ENCODE data around the gene SLC25A38. TPM values are rescaled to one million over a fixed set of nuclear protein-coding genes. Genes with fewer than 3 reads are reported as not detected.

Gene SLC25A38
- total RNA-seq, 4 donors from 2014 or later = 20.3 to 45.7 (median 36.1) TPM

GRCh38 chr3:39339086-39339485, 44.1 kb upstream of the SLC25A38 start:
- intact Hi-C loops (cut with DNase I) = no loop called here
- Histone ChIP-seq H3K4me1 (no peaks in the 10 kb centered on the region), H3K9me3 (no peaks in the 10 kb centered on the region), H3K4me3 (no peak overlapping the region), H3K27me3 (no peaks in the 10 kb centered on the region), H3K36me3 (no peaks in the 10 kb centered on the region), H3K27ac (replicated peaks in 1 of 4) (no peak overlapping the region)
- TF ChIP-seq POLR2AphosphoS5 (IDR thresholded peaks at IDR 0.05) (no peak), CTCF (IDR thresholded peaks at IDR 0.05) (no peak), POLR2A (IDR thresholded peaks at IDR 0.05; ENCODE audit: low read depth) (no peak), EP300 (IDR thresholded peaks at IDR 0.05) (no peak)
- WGBS = 86% methylated on average over 1 of the region's 1 CpG
- no peak for DNase-seq (ENCODE audit: extremely low spot score)

GRCh38 chr3:39343076-39343717, 40.0 kb upstream of the SLC25A38 start:
- no peak for TF ChIP-seq POLR2A (IDR thresholded peaks at IDR 0.05; ENCODE audit: low read depth)
- no peak for TF ChIP-seq POLR2AphosphoS5 (IDR thresholded peaks at IDR 0.05)
- no peak for TF ChIP-seq EP300 (IDR thresholded peaks at IDR 0.05)
- TF ChIP-seq CTCF (IDR thresholded peaks at IDR 0.05) = no peak
- no peak overlapping the region for H3K27ac ChIP-seq (replicated peaks in 1 of 4)
- no peak overlapping the region for H3K4me3 ChIP-seq
- intact Hi-C loops (cut with DNase I) = no loop called here
- no peak for DNase-seq (ENCODE audit: extremely low spot score)
- WGBS = 88% methylated on average over 1 of the region's 1 CpG
- H3K36me3 ChIP-seq = no peaks in the 10 kb centered on the region
- no peaks in the 10 kb centered on the region for H3K9me3 ChIP-seq
- no peaks in the 10 kb centered on the region for H3K4me1 ChIP-seq
- no peaks in the 10 kb centered on the region for H3K27me3 ChIP-seq

DNA sequence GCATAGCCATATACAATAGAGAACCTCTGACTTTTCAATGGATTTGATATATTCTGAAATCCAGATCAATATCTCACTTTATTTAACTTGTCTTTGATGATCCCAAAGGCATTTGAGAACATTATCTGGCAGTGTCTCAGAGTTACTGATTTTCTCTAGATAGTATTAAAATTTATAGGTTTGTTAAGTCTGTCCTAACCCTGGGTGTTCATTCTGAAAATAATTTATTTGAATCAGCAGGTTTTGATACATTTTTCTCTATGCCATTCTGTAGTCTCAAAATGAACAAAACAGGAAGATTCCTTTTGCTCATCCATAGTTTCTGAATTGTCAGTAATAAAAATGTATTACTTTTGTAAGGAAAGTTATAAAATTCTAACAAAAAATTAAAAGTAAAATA, 39.4 kb upstream of the SLC25A38 start:
- Histone ChIP-seq H3K27me3 (no peaks in the 10 kb centered on the region), H3K36me3 (no peaks in the 10 kb centered on the region), H3K9me3 (no peaks in the 10 kb centered on the region), H3K27ac (replicated peaks in 1 of 4) (no peak overlapping the region), H3K4me1 (no peaks in the 10 kb centered on the region), H3K4me3 (no peak overlapping the region)
- intact Hi-C loops (cut with DNase I) = no loop called here
- DNase-seq (ENCODE audit: extremely low spot score) = no peak
- TF ChIP-seq EP300 (IDR thresholded peaks at IDR 0.05) (no peak), POLR2A (IDR thresholded peaks at IDR 0.05; ENCODE audit: low read depth) (no peak), CTCF (IDR thresholded peaks at IDR 0.05) (no peak), POLR2AphosphoS5 (IDR thresholded peaks at IDR 0.05) (no peak)

- intact Hi-C loops (cut with DNase I) = no loop called here
- TF ChIP-seq CTCF (IDR thresholded peaks at IDR 0.05) = no peak
- TF ChIP-seq POLR2A (IDR thresholded peaks at IDR 0.05; ENCODE audit: low read depth) = no peak
- TF ChIP-seq EP300 (IDR thresholded peaks at IDR 0.05) = no peak
- no peak for TF ChIP-seq POLR2AphosphoS5 (IDR thresholded peaks at IDR 0.05)
- DNase-seq (ENCODE audit: extremely low spot score) = no peak
Observed at GRCh38 chr3:39344746-39345344, 38.3 kb upstream of the SLC25A38 start.

More at GRCh38 chr3:39344746-39345344, 38.3 kb upstream of the SLC25A38 start:
- Histone ChIP-seq H3K9me3 (no peaks in the 10 kb centered on the region), H3K4me3 (no peak overlapping the region), H3K27me3 (no peaks in the 10 kb centered on the region), H3K4me1 (no peaks in the 10 kb centered on the region), H3K27ac (replicated peaks in 1 of 4) (no peak overlapping the region), H3K36me3 (no peaks in the 10 kb centered on the region)

All from esophagus muscularis mucosa (tissue), 4 donors.